MCF 10A (cell line): ENCODE measurements around the gene CCDC127. TPM values are rescaled to one million over a fixed set of nuclear protein-coding genes. Genes with fewer than 3 reads are reported as not detected.

Experiments used
- BruUV-seq: library from RNA; stranded (reverse); fragments of 400-500 nt; replicated peaks from 2 replicates; lab custom pipeline; 2021; lab: Mats Ljungman, UMichigan
- CTCF ChIA-PET: fragments of 300-600 bp; sonication (Branson Sonifier 250); formaldehyde crosslinking; extraction: SDS; loops from one replicate; lab custom pipeline; 2021; ENCODE audit warnings: antibody characterized with exemption, inconsistent platforms; lab: Yijun Ruan, JAX
- POLR2A ChIA-PET: fragments of 300-600, 350-650 bp; sonication (Branson Sonifier 250); formaldehyde crosslinking; extraction: SDS; loops from one replicate; lab custom pipeline; 2020; ENCODE audit warnings: antibody characterized with exemption, inconsistent platforms; lab: Yijun Ruan, JAX
- DNase-seq: peaks from one replicate; pipeline ENCODE4 v3.0.0-alpha.2; 2018; ENCODE audit not compliant: unreplicated experiment
- H3K27ac Mint-ChIP-seq: one replicate; pipeline ENCODE4 v1.8.0; 2022; ENCODE audit warnings: mild to moderate bottlenecking, low read depth, mixed read lengths; ENCODE audit not compliant: unreplicated experiment
- H3K27me3 Mint-ChIP-seq: one replicate; pipeline ENCODE4 v1.8.0; 2022; ENCODE audit warnings: mixed read lengths; ENCODE audit not compliant: insufficient read depth, unreplicated experiment
- H3K36me3 Mint-ChIP-seq: one replicate; pipeline ENCODE4 v1.8.0; 2022; ENCODE audit warnings: mild to moderate bottlenecking, moderate library complexity, mixed read lengths; ENCODE audit not compliant: insufficient read depth, unreplicated experiment
- H3K4me1 Mint-ChIP-seq: one replicate; pipeline ENCODE4 v1.8.0; 2022; ENCODE audit warnings: mixed read lengths; ENCODE audit not compliant: insufficient read depth, unreplicated experiment
- H3K4me3 Mint-ChIP-seq: one replicate; pipeline ENCODE4 v1.8.0; 2022; ENCODE audit warnings: mild to moderate bottlenecking, moderate library complexity, mixed read lengths; ENCODE audit not compliant: unreplicated experiment
- H3K9me3 Mint-ChIP-seq: one replicate; pipeline ENCODE4 v1.8.0; 2022; ENCODE audit warnings: mixed read lengths; ENCODE audit not compliant: unreplicated experiment
- CTCF ChIP-seq: fragments of 200-600 bp; IDR thresholded peaks from one replicate; pipeline ENCODE4 v1.8.0; 2022; ENCODE audit warnings: antibody characterized with exemption, mild to moderate bottlenecking; ENCODE audit not compliant: unreplicated experiment
- intact Hi-C: fragments of 100-400 bp; cut with micrococcal nuclease; formaldehyde crosslinking; loops from 2 replicates; pipeline ENCODE4 v1.14.1; 2022
- total RNA-seq: library from RNA; stranded (reverse); gene quantifications from 2 replicates; pipeline ENCODE4 v1.2.3, GENCODE V29; 2022

CCDC127 gene
- total RNA-seq, 1 experiment from 2014 or later, result 4.5 TPM

GRCh38 chr5:191036-191948, 26.7 kb downstream of the CCDC127 start, which contains the start of gene LRRC14B:
TSS of gene LRRC14B (plus strand) at chr5:191495. CDS start at chr5:191539, 44 bp downstream.
- DNase-seq, result no peak
- intact Hi-C loops, result no loop called here
- Mint-ChIP-seq H3K4me1 (no peaks in the 10 kb centered on the region), H3K27ac (no peak within 1 kb of the TSS), H3K4me3 (no peak within 1 kb of the TSS), H3K27me3 (peaks cover 12% of the 10 kb centered on the region), H3K9me3 (no peaks in the 10 kb centered on the region), H3K36me3 (no peaks in the 10 kb centered on the region)
- no TSS peak for BruUV-seq
- ChIA-PET POLR2A (interaction anchor here (0.9 kb wide), 1 partner anchor 27 kb away, joined by 3 read pairs; the partner anchor contains the start of genes CCDC127 and SDHA), CTCF (interaction anchor here (0.6 to 0.7 kb wide), 3 partner anchors 126 to 294 kb away, joined by 3 read pairs; no protein-coding TSS in a partner anchor)
- TF ChIP-seq CTCF, result no peak

GRCh38 chr5:190366-191035, 27.5 kb downstream of the CCDC127 start:
- Mint-ChIP-seq H3K36me3 (no peaks in the 10 kb centered on the region), H3K4me3 (no peak overlapping the region), H3K27me3 (peaks cover 12% of the 10 kb centered on the region), H3K4me1 (no peaks in the 10 kb centered on the region), H3K27ac (no peak overlapping the region), H3K9me3 (no peaks in the 10 kb centered on the region)
- ChIA-PET CTCF (interaction anchor here (0.6 to 0.7 kb wide), 2 partner anchors 127 to 295 kb away, joined by 3 read pairs; no protein-coding TSS in a partner anchor), POLR2A (interaction anchor here (0.9 kb wide), 1 partner anchor 28 kb away, joined by 3 read pairs; the partner anchor contains the start of genes CCDC127 and SDHA)
- intact Hi-C loops, result no loop called here
- BruUV-seq, result no TSS peak
- no peak for TF ChIP-seq CTCF
- DNase-seq, result no peak

- intact Hi-C loops, result loop anchor here (2.0 kb wide), 1 partner anchor 29 kb away; the partner anchor contains the start of genes CCDC127 and SDHA
- Mint-ChIP-seq H3K27ac (no peak overlapping the region), H3K9me3 (no peaks in the 10 kb centered on the region), H3K4me3 (no peak overlapping the region), H3K4me1 (no peaks in the 10 kb centered on the region), H3K36me3 (no peaks in the 10 kb centered on the region), H3K27me3 (peaks cover 12% of the 10 kb centered on the region)
- no peak for DNase-seq
- ChIA-PET CTCF (interaction anchor here (0.6 to 1.8 kb wide), 2 partner anchors 13 to 243 kb away, joined by 3 to 7 read pairs; no protein-coding TSS in a partner anchor), POLR2A (no interaction called here)
- no peak for TF ChIP-seq CTCF
- BruUV-seq, result no TSS peak
These were observed 28.0 kb downstream of the CCDC127 start for GRCh38 chr5:189976-190365.
